MCF 10A (cell line): Measurements from ENCODE around the gene ATP6V1G3. TPM values are rescaled to one million over a fixed set of nuclear protein-coding genes. Genes with fewer than 3 reads are reported as not detected.

Experiments used
- BruUV-seq: library from RNA; stranded (reverse); fragments of 400-500 nt; replicated peaks from 2 replicates; lab custom pipeline; 2021; lab: Mats Ljungman, UMichigan
- CTCF ChIA-PET: fragments of 300-600 bp; sonication (Branson Sonifier 250); formaldehyde crosslinking; extraction: SDS; loops from one replicate; lab custom pipeline; 2021; ENCODE audit warnings: antibody characterized with exemption, inconsistent platforms; lab: Yijun Ruan, JAX
- POLR2A ChIA-PET: fragments of 300-600, 350-650 bp; sonication (Branson Sonifier 250); formaldehyde crosslinking; extraction: SDS; loops from one replicate; lab custom pipeline; 2020; ENCODE audit warnings: antibody characterized with exemption, inconsistent platforms; lab: Yijun Ruan, JAX
- DNase-seq: peaks from one replicate; pipeline ENCODE4 v3.0.0-alpha.2; 2018; ENCODE audit not compliant: unreplicated experiment
- H3K27ac Mint-ChIP-seq: one replicate; pipeline ENCODE4 v1.8.0; 2022; ENCODE audit warnings: mild to moderate bottlenecking, low read depth, mixed read lengths; ENCODE audit not compliant: unreplicated experiment
- H3K27me3 Mint-ChIP-seq: one replicate; pipeline ENCODE4 v1.8.0; 2022; ENCODE audit warnings: mixed read lengths; ENCODE audit not compliant: insufficient read depth, unreplicated experiment
- H3K36me3 Mint-ChIP-seq: one replicate; pipeline ENCODE4 v1.8.0; 2022; ENCODE audit warnings: mild to moderate bottlenecking, moderate library complexity, mixed read lengths; ENCODE audit not compliant: insufficient read depth, unreplicated experiment
- H3K4me1 Mint-ChIP-seq: one replicate; pipeline ENCODE4 v1.8.0; 2022; ENCODE audit warnings: mixed read lengths; ENCODE audit not compliant: insufficient read depth, unreplicated experiment
- H3K4me3 Mint-ChIP-seq: one replicate; pipeline ENCODE4 v1.8.0; 2022; ENCODE audit warnings: mild to moderate bottlenecking, moderate library complexity, mixed read lengths; ENCODE audit not compliant: unreplicated experiment
- H3K9me3 Mint-ChIP-seq: one replicate; pipeline ENCODE4 v1.8.0; 2022; ENCODE audit warnings: mixed read lengths; ENCODE audit not compliant: unreplicated experiment
- CTCF ChIP-seq: fragments of 200-600 bp; IDR thresholded peaks from one replicate; pipeline ENCODE4 v1.8.0; 2022; ENCODE audit warnings: antibody characterized with exemption, mild to moderate bottlenecking; ENCODE audit not compliant: unreplicated experiment
- intact Hi-C: fragments of 100-400 bp; cut with micrococcal nuclease; formaldehyde crosslinking; loops from 2 replicates; pipeline ENCODE4 v1.14.1; 2022
- total RNA-seq: library from RNA; stranded (reverse); gene quantifications from 2 replicates; pipeline ENCODE4 v1.2.3, GENCODE V29; 2022

The ATP6V1G3 gene
- total RNA-seq, 1 experiment from 2014 or later, result not detected

- TF ChIP-seq CTCF, result no peak
- intact Hi-C loops, result no loop called here
These were observed 50.3 kb downstream of the ATP6V1G3 start for GRCh38 chr1:198490224-198490623.

GRCh38 chr1:198486903-198487302 is 53.6 kb downstream of the ATP6V1G3 start:
- TF ChIP-seq CTCF, result no peak
- DNase-seq, result no peak
- Mint-ChIP-seq H3K4me1 (peaks cover 6% of the 10 kb centered on the region), H3K9me3 (no peaks in the 10 kb centered on the region), H3K27ac (no peak overlapping the region), H3K4me3 (no peak overlapping the region), H3K27me3 (no peaks in the 10 kb centered on the region), H3K36me3 (no peaks in the 10 kb centered on the region)
- POLR2A ChIA-PET, result interaction anchor here (0.5 to 4.0 kb wide), 15 partner anchors 11 to 584 kb away, joined by 3 to 42 read pairs (median 4); partner anchors contain the start of genes C1orf53 and NEK7
- CTCF ChIA-PET, result interaction anchor here (0.7 to 1.6 kb wide), 6 partner anchors 9 to 572 kb away, joined by 3 to 9 read pairs (median 3); no protein-coding TSS in a partner anchor
- no TSS peak for BruUV-seq
- intact Hi-C loops, result no loop called here

More at GRCh38 chr1:198490224-198490623, 50.3 kb downstream of the ATP6V1G3 start:
- Mint-ChIP-seq H3K9me3 (no peaks in the 10 kb centered on the region), H3K4me1 (peaks cover 14% of the 10 kb centered on the region), H3K27me3 (no peaks in the 10 kb centered on the region), H3K36me3 (no peaks in the 10 kb centered on the region), H3K4me3 (no peak overlapping the region), H3K27ac (peak overlapping the region; percentile 4)
- ChIA-PET CTCF (interaction anchor here (0.6 to 1.4 kb wide), 6 partner anchors 9 to 1310 kb away, joined by 3 to 5 read pairs (median 3); no protein-coding TSS in a partner anchor), POLR2A (interaction anchor here (0.5 kb wide), 1 partner anchor 41 kb away, joined by 4 read pairs; no protein-coding TSS in a partner anchor)
- DNase-seq, result no peak
- no TSS peak for BruUV-seq

- Mint-ChIP-seq H3K36me3 (no peaks in the 10 kb centered on the region), H3K4me3 (no peak overlapping the region), H3K27ac (no peak overlapping the region), H3K27me3 (no peaks in the 10 kb centered on the region), H3K4me1 (peaks cover 11% of the 10 kb centered on the region), H3K9me3 (no peaks in the 10 kb centered on the region)
- ChIA-PET CTCF (no interaction called here), POLR2A (interaction anchor here (0.7 kb wide), 1 partner anchor 397 kb away, joined by 3 read pairs; no protein-coding TSS in a partner anchor)
- intact Hi-C loops, result loop anchor here (1.0 kb wide), 1 partner anchor 47 kb away; no protein-coding TSS in a partner anchor
- no peak for TF ChIP-seq CTCF
- no TSS peak for BruUV-seq
- DNase-seq, result no peak
These were observed 56.8 kb downstream of the ATP6V1G3 start for GRCh38 chr1:198483645-198484044.

GRCh38 chr1:198483006-198483405 is 57.5 kb downstream of the ATP6V1G3 start:
- H3K9me3 Mint-ChIP-seq, result no peaks in the 10 kb centered on the region
- H3K4me3 Mint-ChIP-seq, result no peak overlapping the region
- POLR2A ChIA-PET, result interaction anchor here (0.6 kb wide), 1 partner anchor 200 kb away, joined by 3 read pairs; no protein-coding TSS in a partner anchor
- TF ChIP-seq CTCF, result no peak
- intact Hi-C loops, result no loop called here
- BruUV-seq, result no TSS peak
- no peak for DNase-seq
- no peaks in the 10 kb centered on the region for H3K27me3 Mint-ChIP-seq
- CTCF ChIA-PET, result no interaction called here
- no peak overlapping the region for H3K27ac Mint-ChIP-seq
- H3K36me3 Mint-ChIP-seq, result no peaks in the 10 kb centered on the region
- peaks cover 11% of the 10 kb centered on the region for H3K4me1 Mint-ChIP-seq
